ENCODE results near the gene IL1R2.

IL1R2 gene

GRCh38 chr2:101988541-101988940 is 3.2 kb upstream of the IL1R2 start:
- no peak overlapping the region for H3K4me3 ChIP-seq (ENCODE audit: low read depth, low read length)
- TF ChIP-seq CTCF (IDR thresholded peaks at IDR 0.05; ENCODE audit: low read depth, low read length) = no peak

GRCh38 chr2:101989740-101990460 is 1.9 kb upstream of the IL1R2 start:
- no peak overlapping the region for H3K4me3 ChIP-seq (ENCODE audit: low read depth, low read length)
- TF ChIP-seq CTCF (IDR thresholded peaks at IDR 0.05; ENCODE audit: low read depth, low read length) = no peak

- H3K4me3 ChIP-seq (ENCODE audit: low read depth, low read length) = no peak overlapping the region
- TF ChIP-seq CTCF (IDR thresholded peaks at IDR 0.05; ENCODE audit: low read depth, low read length) = no peak
These were observed 2.0 kb downstream of the IL1R2 start for GRCh38 chr2:101993772-101994171.

- TF ChIP-seq CTCF (IDR thresholded peaks at IDR 0.05; ENCODE audit: low read depth, low read length) = no peak
- H3K4me3 ChIP-seq (ENCODE audit: low read depth, low read length) = no peak overlapping the region
These were observed 3.3 kb downstream of the IL1R2 start for GRCh38 chr2:101995019-101995418.

GRCh38 chr2:101995804-101996203 is 4.0 kb downstream of the IL1R2 start:
- no peak for TF ChIP-seq CTCF (IDR thresholded peaks at IDR 0.05; ENCODE audit: low read depth, low read length)
- H3K4me3 ChIP-seq (ENCODE audit: low read depth, low read length) = no peak overlapping the region

- no peak overlapping the region for H3K4me3 ChIP-seq (ENCODE audit: low read depth, low read length)
These were observed 6.8 kb downstream of the IL1R2 start for GRCh38 chr2:101998556-101998895.

More at GRCh38 chr2:101998556-101998895, 6.8 kb downstream of the IL1R2 start:
- no peak for TF ChIP-seq CTCF (IDR thresholded peaks at IDR 0.05; ENCODE audit: low read depth, low read length)

All from WI38 (cell line).